Hepatocyte (in vitro differentiated cells): ENCODE results near the gene EEF1A2. TPM values are rescaled to one million over a fixed set of nuclear protein-coding genes. Genes with fewer than 3 reads are reported as not detected.

Source experiments
- DNase-seq: peaks from one replicate; pipeline ENCODE4 v3.0.0-alpha.2; 2016; ENCODE audit warnings: low spot score
- H2AFZ ChIP-seq: fragments of 200-600 bp; sonication (generic); 2 replicates; pipeline ENCODE4 v1.6.0; 2016; ENCODE audit warnings: antibody characterized with exemption, mild to moderate bottlenecking
- H3K27ac ChIP-seq: fragments of 200-600 bp; sonication (generic); 2 replicates; pipeline ENCODE4 v1.5.1; 2016; ENCODE audit warnings: mild to moderate bottlenecking
- H3K27me3 ChIP-seq: fragments of 200-600 bp; sonication (generic); 2 replicates; pipeline ENCODE4 v1.6.1; 2016
- H3K36me3 ChIP-seq: fragments of 200-600 bp; sonication (generic); replicated peaks from 2 replicates; pipeline ENCODE4 v1.5.1; 2016; ENCODE audit warnings: low read depth; ENCODE audit not compliant: insufficient read depth
- H3K4me1 ChIP-seq: fragments of 200-600 bp; sonication (generic); 2 replicates; pipeline ENCODE4 v1.5.1; 2016; ENCODE audit warnings: mild to moderate bottlenecking, moderate library complexity; ENCODE audit not compliant: insufficient read depth
- H3K4me2 ChIP-seq: fragments of 200-600 bp; sonication (generic); 2 replicates; pipeline ENCODE4 v1.6.0; 2016
- H3K4me3 ChIP-seq: fragments of 200-600 bp; sonication (generic); 2 replicates; pipeline ENCODE4 v1.5.1; 2016; ENCODE audit warnings: mild to moderate bottlenecking
- H3K79me2 ChIP-seq: fragments of 200-600 bp; sonication (generic); 2 replicates; pipeline ENCODE4 v1.6.0; 2017; ENCODE audit warnings: mild to moderate bottlenecking
- H3K9me2 ChIP-seq: fragments of 200-600 bp; sonication (generic); replicated peaks from 2 replicates; pipeline ENCODE4 v1.6.0; 2017; ENCODE audit warnings: mild to moderate bottlenecking; ENCODE audit not compliant: insufficient read depth
- H3K9me3 ChIP-seq: fragments of 200-600 bp; sonication (generic); 2 replicates; pipeline ENCODE4 v1.5.1; 2016; ENCODE audit warnings: low read depth, mild to moderate bottlenecking
- H4K20me1 ChIP-seq: fragments of 200-600 bp; sonication (generic); 2 replicates; pipeline ENCODE4 v1.6.0; 2016; ENCODE audit warnings: mild to moderate bottlenecking; ENCODE audit not compliant: insufficient read depth, poor library complexity, severe bottlenecking
- CTCF ChIP-seq: fragments of 200-600 bp; sonication (generic); IDR thresholded peaks from 2 replicates; pipeline ENCODE4 v1.5.1; 2016; ENCODE audit warnings: antibody characterized with exemption, mild to moderate bottlenecking; ENCODE audit not compliant: poor library complexity
- EZH2 ChIP-seq: fragments of 200-600 bp; sonication (generic); IDR thresholded peaks from 2 replicates; pipeline ENCODE4 v1.6.1; 2016; ENCODE audit warnings: antibody characterized with exemption, mild to moderate bottlenecking, borderline replicate concordance
- EZH2phosphoT487 ChIP-seq: fragments of 200-600 bp; sonication (generic); IDR thresholded peaks from one replicate; pipeline ENCODE4 v1.6.1; 2018; ENCODE audit warnings: antibody characterized with exemption, mild to moderate bottlenecking, low read depth, moderate library complexity; ENCODE audit not compliant: unreplicated experiment, severe bottlenecking
- WGBS: methylation state at CpG from one replicate; pipeline ENCODE4 v1.1.6; 2016; ENCODE audit warnings: low lambda C conversion rate; ENCODE audit errors: missing lambda C conversion rate; 5-methylcytosine and 5-hydroxymethylcytosine counted together
- polyA plus RNA-seq: library from polyadenylated mRNA; unstranded; fragments of >200 nt; fragmentation: Nextera tagmentation; extraction: Ambion mirVana; gene quantifications from 2 replicates; pipeline ENCODE4 v1.2.1, GENCODE V29; 2016
- total RNA-seq: library from RNA; depleted of rRNA; stranded (reverse); fragments of >200 nt; gene quantifications from 2 replicates; pipeline ENCODE4 v1.2.3, GENCODE V29; 2014

EEF1A2 gene
- total and polyA plus RNA-seq, 2 experiments from 2014 or later, result 12.0 to 23.5 TPM

- H3K36me3 ChIP-seq, result no peaks in the 10 kb centered on the region
- H3K4me1 ChIP-seq, result peaks cover 3% of the 10 kb centered on the region
- H3K79me2 ChIP-seq, result no peaks in the 10 kb centered on the region
- no peak for TF ChIP-seq CTCF
- TF ChIP-seq EZH2, result no peak
- no peak for TF ChIP-seq EZH2phosphoT487
- no peak overlapping the region for H3K4me2 ChIP-seq
- no peak overlapping the region for H2AFZ ChIP-seq
- peaks cover 52% of the 10 kb centered on the region for H3K27me3 ChIP-seq
- H3K27ac ChIP-seq, result no peak overlapping the region
- 79% methylated on average over 19 of the region's 19 CpGs for WGBS
- H3K9me3 ChIP-seq, result no peaks in the 10 kb centered on the region
- H4K20me1 ChIP-seq, result no peaks in the 10 kb centered on the region
- DNase-seq, result no peak
- H3K4me3 ChIP-seq, result no peak overlapping the region
- H3K9me2 ChIP-seq, result no peaks in the 10 kb centered on the region
These were observed 31.4 kb downstream of the EEF1A2 start for GRCh38 chr20:63467294-63468083.

- Histone ChIP-seq H3K4me2 (no peak overlapping the region), H4K20me1 (no peaks in the 10 kb centered on the region), H3K79me2 (no peaks in the 10 kb centered on the region), H2AFZ (no peak overlapping the region), H3K36me3 (no peaks in the 10 kb centered on the region), H3K27ac (no peak overlapping the region), H3K4me1 (no peaks in the 10 kb centered on the region), H3K4me3 (no peak overlapping the region), H3K9me2 (no peaks in the 10 kb centered on the region), H3K27me3 (peaks cover 52% of the 10 kb centered on the region), H3K9me3 (no peaks in the 10 kb centered on the region)
- TF ChIP-seq CTCF (no peak), EZH2phosphoT487 (no peak), EZH2 (no peak)
- DNase-seq, result no peak
- 98% methylated on average over 7 of the region's 17 CpGs for WGBS
These were observed 32.0 kb downstream of the EEF1A2 start for GRCh38 chr20:63466861-63467260.

- H3K9me2 ChIP-seq, result no peaks in the 10 kb centered on the region
- no peaks in the 10 kb centered on the region for H4K20me1 ChIP-seq
- no peak overlapping the region for H3K4me3 ChIP-seq
- 96% methylated on average over 44 of the region's 55 CpGs for WGBS
- H3K4me1 ChIP-seq, result no peaks in the 10 kb centered on the region
- no peaks in the 10 kb centered on the region for H3K36me3 ChIP-seq
- TF ChIP-seq CTCF (no peak), EZH2phosphoT487 (no peak), EZH2 (no peak)
- H2AFZ ChIP-seq, result no peak overlapping the region
- no peak overlapping the region for H3K4me2 ChIP-seq
- no peaks in the 10 kb centered on the region for H3K9me3 ChIP-seq
- peaks cover 50% of the 10 kb centered on the region for H3K27me3 ChIP-seq
- no peak overlapping the region for H3K27ac ChIP-seq
- no peak for DNase-seq
- H3K79me2 ChIP-seq, result no peaks in the 10 kb centered on the region
These were observed 32.5 kb downstream of the EEF1A2 start for GRCh38 chr20:63466250-63466825.
